SK-N-SH treated with all-trans-retinoic acid at 6 μM for 48 hours (cell line): ENCODE data around the gene JUN.

Source experiments
- ATAC-seq: fragments of 200-7000 bp; cut with Tn5 transposase; 3 replicates; pipeline ENCODE4 v1.9.1; 2020; ENCODE audit warnings: mild to moderate bottlenecking, moderate library complexity
- ARNTL ChIP-seq: fragments of 450-650 bp; formaldehyde crosslinking; IDR thresholded peaks from 2 replicates; pipeline ENCODE4 v1.5.0; 2020; ENCODE audit warnings: low read depth, mild to moderate bottlenecking, moderate library complexity, borderline replicate concordance
- BACH2 ChIP-seq: fragments of 250-450 bp; sonication (Bioruptor Pico); IDR thresholded peaks from 2 replicates; pipeline ENCODE4 v1.9.0; 2021; ENCODE audit warnings: mild to moderate bottlenecking, borderline replicate concordance
- CSDC2 ChIP-seq: fragments of 250-450 bp; sonication (Bioruptor Pico); IDR thresholded peaks from 2 replicates; pipeline ENCODE4 v1.5.0; 2020; ENCODE audit warnings: mild to moderate bottlenecking, moderate library complexity
- CSRNP3 ChIP-seq: fragments of 250-450 bp; sonication (Bioruptor Pico); IDR thresholded peaks from 2 replicates; pipeline ENCODE4 v1.5.1; 2021; ENCODE audit warnings: mild to moderate bottlenecking, moderate library complexity
- GLIS3 ChIP-seq: fragments of 250-450 bp; sonication (Bioruptor Pico); IDR thresholded peaks from 2 replicates; pipeline ENCODE4 v1.5.0; 2020; ENCODE audit warnings: mild to moderate bottlenecking, moderate library complexity
- ISL1 ChIP-seq: fragments of 250-450 bp; sonication (Bioruptor Pico); IDR thresholded peaks from 2 replicates; pipeline ENCODE4 v2.1.2; 2022; ENCODE audit warnings: mild to moderate bottlenecking, moderate library complexity
- OSR1 ChIP-seq: fragments of 250-450 bp; sonication (Bioruptor Pico); IDR thresholded peaks from 2 replicates; pipeline ENCODE4 v1.8.0; 2022; ENCODE audit warnings: moderate library complexity, mild to moderate bottlenecking, inconsistent platforms
- POU6F1 ChIP-seq: fragments of 250-450 bp; sonication (Bioruptor Pico); IDR thresholded peaks from 2 replicates; pipeline ENCODE4 v1.8.0; 2021; ENCODE audit warnings: low read depth, mild to moderate bottlenecking, moderate library complexity, borderline replicate concordance
- PPARA ChIP-seq: fragments of 250-450 bp; sonication (Bioruptor Pico); IDR thresholded peaks from 2 replicates; pipeline ENCODE4 v1.5.0; 2020; ENCODE audit warnings: mild to moderate bottlenecking, borderline replicate concordance
- RARB ChIP-seq: fragments of 250-450 bp; sonication (Bioruptor Pico); IDR thresholded peaks from 2 replicates; pipeline ENCODE4 v1.8.0; 2021; ENCODE audit warnings: mild to moderate bottlenecking, moderate library complexity
- SNAI2 ChIP-seq: fragments of 250-450 bp; sonication (Bioruptor Pico); IDR thresholded peaks from 2 replicates; pipeline ENCODE4 v1.5.0; 2020; ENCODE audit warnings: mild to moderate bottlenecking, moderate library complexity
- TCF4 ChIP-seq: fragments of 250-450 bp; sonication (Bioruptor Pico); IDR thresholded peaks from 2 replicates; pipeline ENCODE4 v1.8.0; 2021; ENCODE audit warnings: mild to moderate bottlenecking, moderate library complexity, borderline replicate concordance
- TOX ChIP-seq: fragments of 250-450 bp; sonication (Bioruptor Pico); IDR thresholded peaks from 2 replicates; pipeline ENCODE4 v1.8.0; 2021; ENCODE audit warnings: mild to moderate bottlenecking, moderate library complexity, borderline replicate concordance
- TSHZ2 ChIP-seq: fragments of 250-450 bp; sonication (Bioruptor Pico); IDR thresholded peaks from 2 replicates; pipeline ENCODE4 v1.5.0; 2020; ENCODE audit warnings: mild to moderate bottlenecking, moderate library complexity
- ZFP3 ChIP-seq: fragments of 250-450 bp; sonication (Bioruptor Pico); IDR thresholded peaks from 2 replicates; pipeline ENCODE4 v1.5.0; 2020; ENCODE audit warnings: mild to moderate bottlenecking, moderate library complexity
- ZFP30 ChIP-seq: fragments of 450-650 bp; formaldehyde crosslinking; IDR thresholded peaks from 2 replicates; pipeline ENCODE4 v1.5.0; 2022; ENCODE audit warnings: mild to moderate bottlenecking, moderate library complexity
- ZNF565 ChIP-seq: fragments of 450-650 bp; formaldehyde crosslinking; conservative IDR thresholded peaks from 2 replicates; pipeline ENCODE4 v1.5.0; 2020; ENCODE audit warnings: low read depth, mild to moderate bottlenecking, moderate library complexity
- ZNF70 ChIP-seq: fragments of 450-650 bp; formaldehyde crosslinking; IDR thresholded peaks from 2 replicates; pipeline ENCODE4 v1.5.0; 2020; ENCODE audit warnings: mild to moderate bottlenecking, moderate library complexity
- ZNF8 ChIP-seq: fragments of 450-650 bp; formaldehyde crosslinking; IDR thresholded peaks from 2 replicates; pipeline ENCODE4 v1.5.0; 2020; ENCODE audit warnings: mild to moderate bottlenecking, moderate library complexity

Gene JUN

GRCh38 chr1:58794585-58794984, 10.7 kb upstream of the JUN start:
- TF ChIP-seq POU6F1 (CRISPR knock-in tag) (no peak), TOX (CRISPR knock-in tag) (no peak), ZNF70 (CRISPR knock-in tag) (no peak), ZNF565 (CRISPR knock-in tag) (no peak), TCF4 (no peak), CSRNP3 (CRISPR knock-in tag) (no peak), RARB (CRISPR knock-in tag) (no peak)
- TF ChIP-seq, all 23 proteins: peak for 0
- ATAC-seq, result no peak

GRCh38 chr1:58792846-58793245, 9.0 kb upstream of the JUN start:
- ATAC-seq, result no peak

More at GRCh38 chr1:58792846-58793245, 9.0 kb upstream of the JUN start:
- TF ChIP-seq BACH2 (CRISPR knock-in tag) (no peak), PPARA (no peak), ZNF565 (CRISPR knock-in tag) (no peak), ZFP3 (CRISPR knock-in tag) (no peak), ZNF8 (CRISPR knock-in tag) (no peak), GLIS3 (no peak), RARB (CRISPR knock-in tag) (no peak), POU6F1 (CRISPR knock-in tag) (no peak), TOX (CRISPR knock-in tag) (no peak), ISL1 (CRISPR knock-in tag) (no peak), ZFP30 (CRISPR knock-in tag) (no peak), ARNTL (CRISPR knock-in tag) (no peak), CSDC2 (CRISPR knock-in tag) (no peak), CSRNP3 (CRISPR knock-in tag) (no peak), OSR1 (CRISPR knock-in tag) (no peak), SNAI2 (CRISPR knock-in tag) (no peak), TSHZ2 (CRISPR knock-in tag) (no peak)
- TF ChIP-seq, all 23 proteins: peak for 0
